A549 (cell line): ENCODE data around the gene CCDC80. TPM values are rescaled to one million over a fixed set of nuclear protein-coding genes. Genes with fewer than 3 reads are reported as not detected.

ENCODE experiments used
- ATAC-seq, 2 experiments: fragments of 200-7000 bp in 1 of 2; fragments of >200 bp in 1 of 2; cut with Nextera tagmentation in 1 of 2; cut with Tn5 transposase in 1 of 2; 3 replicates each; pipeline versions ENCODE4 v1.8.0 to v1.9.1; 2018 to 2020; ENCODE audit warnings: mild to moderate bottlenecking in 1 of 2, moderate library complexity in 1 of 2
- CTCF ChIA-PET: fragments of 300-600 bp; sonication (Branson Sonifier 250); formaldehyde crosslinking; extraction: SDS; loops from one replicate; lab custom pipeline; 2021; ENCODE audit warnings: antibody characterized with exemption, inconsistent platforms; lab: Yijun Ruan, JAX
- POLR2A ChIA-PET: fragments of 350-600 bp; formaldehyde crosslinking; extraction: SDS; loops from one replicate; lab custom pipeline; 2021; ENCODE audit warnings: antibody characterized with exemption, inconsistent platforms; lab: Yijun Ruan, JAX
- DNase-seq, 2 experiments: peaks; one replicate each; pipeline versions ENCODE4 v3.0.0 to v3.0.0-alpha.2; 2011 to 2016; ENCODE audit warnings: low read depth in 1 of 2, low spot score in 1 of 2
- FAIRE-seq: peaks from 2 replicates; lab custom pipeline; 2011; peaks lifted over from hg19 to GRCh38; lab: Jason Lieb, UNC
- H3K27ac ChIP-seq, 2 experiments: fragments of >200 bp; sonication (Bioruptor Twin); formaldehyde crosslinking; 3 replicates each; pipeline ENCODE4 v1.5.1; 2016 to 2017
- H3K4me1 ChIP-seq: fragments of >200 bp; sonication (Bioruptor Twin); formaldehyde crosslinking; 3 replicates; pipeline ENCODE4 v1.6.1; 2016
- H3K4me2 ChIP-seq: fragments of >200 bp; sonication (Bioruptor Twin); formaldehyde crosslinking; 3 replicates; pipeline ENCODE4 v1.6.1; 2016
- H3K4me3 ChIP-seq: fragments of >200 bp; sonication (Bioruptor Twin); formaldehyde crosslinking; 3 replicates; pipeline ENCODE4 v1.5.1; 2016
- H3K9me3 ChIP-seq: fragments of >200 bp; sonication (Bioruptor Twin); formaldehyde crosslinking; 3 replicates; pipeline ENCODE4 v1.6.1; 2016
- CBX2 ChIP-seq: fragments of 200-600 bp; sonication (generic); IDR thresholded peaks from 2 replicates; pipeline ENCODE4 v1.6.1; 2016; ENCODE audit warnings: low read depth, mild to moderate bottlenecking, borderline replicate concordance
- CBX8 ChIP-seq: fragments of 200-600 bp; sonication (generic); IDR thresholded peaks from 2 replicates; pipeline ENCODE4 v1.6.1; 2016
- EHF ChIP-seq: fragments of 250-450 bp; sonication (Bioruptor Pico); IDR thresholded peaks from 2 replicates; pipeline ENCODE4 v1.5.0; 2020; ENCODE audit warnings: mild to moderate bottlenecking
- FOSB ChIP-seq: fragments of 250-450 bp; sonication (Bioruptor Pico); IDR thresholded peaks from 2 replicates; pipeline ENCODE4 v1.5.0; 2020; ENCODE audit warnings: mild to moderate bottlenecking, moderate library complexity
- FOSL2 ChIP-seq, 2 experiments: fragments of 450-650 bp in 1 of 2; fragments of >200 bp in 1 of 2; sonication (Bioruptor Twin) in 1 of 2; formaldehyde crosslinking; IDR thresholded peaks; 2 replicates each; pipeline versions ENCODE4 v1.5.0 to v1.6.1; 2016 to 2020; ENCODE audit warnings: mild to moderate bottlenecking in 1 of 2, moderate library complexity in 1 of 2
- FOXS1 ChIP-seq: fragments of 250-450 bp; sonication (Bioruptor Pico); IDR thresholded peaks from 2 replicates; pipeline ENCODE4 v1.5.0; 2020; ENCODE audit warnings: mild to moderate bottlenecking, moderate library complexity
- HDAC2 ChIP-seq: fragments of 200-600 bp; sonication (generic); IDR thresholded peaks from 2 replicates; pipeline ENCODE4 v1.6.1; 2016
- HEYL ChIP-seq: fragments of 250-450 bp; sonication (Bioruptor Pico); IDR thresholded peaks from 2 replicates; pipeline ENCODE4 v1.8.0; 2021; ENCODE audit warnings: mild to moderate bottlenecking, moderate library complexity
- HOXB13 ChIP-seq: fragments of 250-450 bp; sonication (Bioruptor Pico); IDR thresholded peaks from 2 replicates; pipeline ENCODE4 v1.5.0; 2020; ENCODE audit warnings: low read depth, mild to moderate bottlenecking, moderate library complexity
- JUN ChIP-seq, 2 experiments: fragments of >200 bp; sonication (Bioruptor Twin); formaldehyde crosslinking; IDR thresholded peaks; 2 replicates in 1 of 2; 3 replicates in 1 of 2; pipeline ENCODE4 v1.6.1; 2016 to 2017
- MYC ChIP-seq: IDR thresholded peaks from 2 replicates; pipeline ENCODE4 v1.6.1; 2012; ENCODE audit warnings: mild to moderate bottlenecking, inconsistent platforms, low read length, improper control_type of control experiment, borderline replicate concordance
- NPAS2 ChIP-seq: fragments of 250-450 bp; sonication (Bioruptor Pico); IDR thresholded peaks from 2 replicates; pipeline ENCODE4 v1.8.0; 2022; ENCODE audit warnings: mild to moderate bottlenecking, moderate library complexity, borderline replicate concordance
- RCOR1 ChIP-seq: fragments of 150-350 bp; IDR thresholded peaks from 2 replicates; pipeline ENCODE4 v1.6.1; 2014; ENCODE audit warnings: antibody characterized with exemption, low read length, low read depth
- RFX5 ChIP-seq: fragments of 450-650 bp; IDR thresholded peaks from 2 replicates; pipeline ENCODE4 v1.7.1; 2014; ENCODE audit warnings: antibody characterized with exemption, mild to moderate bottlenecking, moderate library complexity
- TP53 ChIP-seq: fragments of 250-450 bp; sonication (Bioruptor Pico); IDR thresholded peaks from 2 replicates; pipeline ENCODE4 v1.5.0; 2021; ENCODE audit warnings: mild to moderate bottlenecking, moderate library complexity
- ZNF302 ChIP-seq: fragments of 250-450 bp; sonication (Bioruptor Pico); IDR thresholded peaks from 2 replicates; pipeline ENCODE4 v1.9.0; 2021; ENCODE audit warnings: inconsistent platforms, mild to moderate bottlenecking, moderate library complexity
- ZSCAN20 ChIP-seq: fragments of 250-450 bp; sonication (Bioruptor Pico); IDR thresholded peaks from 2 replicates; pipeline ENCODE4 v1.8.0; 2022; ENCODE audit warnings: mild to moderate bottlenecking, moderate library complexity
- WGBS: methylation state at CpG from one replicate; pipeline ENCODE4 v1.1.6; 2017; ENCODE audit errors: missing lambda C conversion rate; 5-methylcytosine and 5-hydroxymethylcytosine counted together
- polyA plus RNA-seq, 4 experiments: library from polyadenylated mRNA; depleted of rRNA in 3 of 4; stranded (reverse); fragments of >200 nt; fragmentation: RNase III in 1 of 4; extraction: RNeasy Plus Mini Kit Qiagen cat#74134 plus additional on column Dnase treatment in 1 of 4; gene quantifications; 2 replicates in 3 of 4; 3 replicates in 1 of 4; pipeline ENCODE4 v1.2.3, GENCODE V29; 2011 to 2017
- TF ChIP-seq, protein P1 (sequence below): IDR thresholded peaks from 2 replicates; pipeline ENCODE4 v1.6.1; 2012
- TF ChIP-seq, protein P2 (sequence below): fragments of 200-600 bp; sonication (generic); IDR thresholded peaks from 2 replicates; pipeline ENCODE4 v1.6.1; 2016; ENCODE audit warnings: antibody characterized with exemption, mild to moderate bottlenecking, moderate library complexity
- TF ChIP-seq, protein P3 (sequence below): fragments of 250-450 bp; sonication (Bioruptor Pico); IDR thresholded peaks from 2 replicates; pipeline ENCODE4 v1.5.0; 2021; ENCODE audit warnings: mild to moderate bottlenecking, moderate library complexity, borderline replicate concordance

CCDC80 gene
- polyA plus RNA-seq, 2 of the 4 experiments (the other 2 are of a cell fraction), result 54.1 to 148 TPM

DNA sequence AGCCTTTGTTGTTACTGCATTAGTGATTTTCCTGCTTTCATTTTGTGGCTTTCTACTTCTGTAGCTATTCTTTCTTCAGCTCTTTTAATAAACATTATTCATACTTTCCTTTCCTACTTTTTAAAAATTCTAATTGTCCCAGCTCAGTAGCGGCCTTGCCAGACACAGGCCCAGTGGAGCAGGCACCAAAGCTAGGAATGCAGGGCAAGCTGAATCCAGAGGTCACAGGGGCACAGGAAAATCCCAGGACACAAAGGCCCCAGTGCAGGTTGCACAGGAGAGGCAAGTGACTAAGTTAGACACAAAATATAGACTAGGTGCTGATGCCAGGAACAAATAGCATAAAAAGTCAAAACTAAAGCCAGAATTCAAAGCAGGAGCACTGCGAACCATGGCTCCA is 49.0 kb upstream of the CCDC80 start:
- Histone ChIP-seq H3K4me3 (no peak overlapping the region), H3K9me3 (peaks cover 22% of the 10 kb centered on the region), H3K27ac (peak overlapping the region; percentile 87 to 88), H3K4me1 (peaks cover 53% of the 10 kb centered on the region), H3K4me2 (peak overlapping the region; percentile 61)
- ChIA-PET POLR2A (interaction anchor here (1.0 kb wide), 1 partner anchor 36 kb away, joined by 5 read pairs; no protein-coding TSS in a partner anchor), CTCF (interaction anchor here (0.8 to 2.4 kb wide), 6 partner anchors 13 to 289 kb away, joined by 3 to 10 read pairs (median 8); no protein-coding TSS in a partner anchor)
- DNase-seq (no peak), ATAC-seq (no peak), FAIRE-seq (no peak)
- 98% methylated on average over 2 of the region's 2 CpGs for WGBS
- TF ChIP-seq, protein P1, sequence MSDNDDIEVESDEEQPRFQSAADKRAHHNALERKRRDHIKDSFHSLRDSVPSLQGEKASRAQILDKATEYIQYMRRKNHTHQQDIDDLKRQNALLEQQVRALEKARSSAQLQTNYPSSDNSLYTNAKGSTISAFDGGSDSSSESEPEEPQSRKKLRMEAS, result no peak
- TF ChIP-seq RCOR1 (no peak), MYC (no peak), HEYL (no peak)
- TF ChIP-seq, protein P2, sequence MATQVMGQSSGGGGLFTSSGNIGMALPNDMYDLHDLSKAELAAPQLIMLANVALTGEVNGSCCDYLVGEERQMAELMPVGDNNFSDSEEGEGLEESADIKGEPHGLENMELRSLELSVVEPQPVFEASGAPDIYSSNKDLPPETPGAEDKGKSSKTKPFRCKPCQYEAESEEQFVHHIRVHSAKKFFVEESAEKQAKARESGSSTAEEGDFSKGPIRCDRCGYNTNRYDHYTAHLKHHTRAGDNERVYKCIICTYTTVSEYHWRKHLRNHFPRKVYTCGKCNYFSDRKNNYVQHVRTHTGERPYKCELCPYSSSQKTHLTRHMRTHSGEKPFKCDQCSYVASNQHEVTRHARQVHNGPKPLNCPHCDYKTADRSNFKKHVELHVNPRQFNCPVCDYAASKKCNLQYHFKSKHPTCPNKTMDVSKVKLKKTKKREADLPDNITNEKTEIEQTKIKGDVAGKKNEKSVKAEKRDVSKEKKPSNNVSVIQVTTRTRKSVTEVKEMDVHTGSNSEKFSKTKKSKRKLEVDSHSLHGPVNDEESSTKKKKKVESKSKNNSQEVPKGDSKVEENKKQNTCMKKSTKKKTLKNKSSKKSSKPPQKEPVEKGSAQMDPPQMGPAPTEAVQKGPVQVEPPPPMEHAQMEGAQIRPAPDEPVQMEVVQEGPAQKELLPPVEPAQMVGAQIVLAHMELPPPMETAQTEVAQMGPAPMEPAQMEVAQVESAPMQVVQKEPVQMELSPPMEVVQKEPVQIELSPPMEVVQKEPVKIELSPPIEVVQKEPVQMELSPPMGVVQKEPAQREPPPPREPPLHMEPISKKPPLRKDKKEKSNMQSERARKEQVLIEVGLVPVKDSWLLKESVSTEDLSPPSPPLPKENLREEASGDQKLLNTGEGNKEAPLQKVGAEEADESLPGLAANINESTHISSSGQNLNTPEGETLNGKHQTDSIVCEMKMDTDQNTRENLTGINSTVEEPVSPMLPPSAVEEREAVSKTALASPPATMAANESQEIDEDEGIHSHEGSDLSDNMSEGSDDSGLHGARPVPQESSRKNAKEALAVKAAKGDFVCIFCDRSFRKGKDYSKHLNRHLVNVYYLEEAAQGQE, result no peak

DNA sequence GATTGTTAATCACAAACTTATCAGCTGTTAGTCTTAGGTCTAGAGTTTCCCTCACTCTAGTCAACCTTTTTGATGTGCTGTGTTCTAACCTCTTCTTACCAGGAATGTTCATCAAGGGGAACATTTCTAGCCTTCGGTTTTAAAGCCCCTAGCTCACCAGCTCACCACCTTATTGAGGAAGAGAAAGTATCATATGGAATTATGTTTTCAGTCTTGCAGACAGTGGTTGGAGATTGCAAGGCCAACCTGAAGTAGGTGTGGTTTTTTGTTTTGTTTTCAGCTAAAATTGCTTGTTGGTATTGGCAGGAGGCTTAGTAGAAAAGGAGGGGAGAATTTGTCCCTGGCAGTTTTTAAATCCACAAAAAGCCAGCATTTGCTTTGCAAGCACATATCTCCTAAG is 48.4 kb upstream of the CCDC80 start:
- Histone ChIP-seq H3K9me3 (peaks cover 16% of the 10 kb centered on the region; the same call in 2 of the 3 replicates), H3K4me2 (peak overlapping the region; percentile 61), H3K27ac (peak overlapping the region; percentile 87 to 88), H3K4me3 (no peak overlapping the region), H3K4me1 (peaks cover 57% of the 10 kb centered on the region)
- ATAC-seq (peak in 1 of 2 experiments; percentile 42; a peak in 1 of 6 replicates), FAIRE-seq (no peak), DNase-seq (no peak)
- ChIA-PET CTCF (interaction anchor here (0.8 to 2.4 kb wide), 9 partner anchors 12 to 290 kb away, joined by 3 to 10 read pairs (median 5); no protein-coding TSS in a partner anchor), POLR2A (interaction anchor here (1.0 to 1.2 kb wide), 4 partner anchors 12 to 85 kb away, joined by 4 to 7 read pairs (median 4); no protein-coding TSS in a partner anchor)
- TF ChIP-seq TP53 (CRISPR knock-in tag), result no peak
- no peak for TF ChIP-seq CBX8
- no peak for TF ChIP-seq NPAS2
- TF ChIP-seq HOXB13 (CRISPR knock-in tag), result no peak
- TF ChIP-seq, protein P3, sequence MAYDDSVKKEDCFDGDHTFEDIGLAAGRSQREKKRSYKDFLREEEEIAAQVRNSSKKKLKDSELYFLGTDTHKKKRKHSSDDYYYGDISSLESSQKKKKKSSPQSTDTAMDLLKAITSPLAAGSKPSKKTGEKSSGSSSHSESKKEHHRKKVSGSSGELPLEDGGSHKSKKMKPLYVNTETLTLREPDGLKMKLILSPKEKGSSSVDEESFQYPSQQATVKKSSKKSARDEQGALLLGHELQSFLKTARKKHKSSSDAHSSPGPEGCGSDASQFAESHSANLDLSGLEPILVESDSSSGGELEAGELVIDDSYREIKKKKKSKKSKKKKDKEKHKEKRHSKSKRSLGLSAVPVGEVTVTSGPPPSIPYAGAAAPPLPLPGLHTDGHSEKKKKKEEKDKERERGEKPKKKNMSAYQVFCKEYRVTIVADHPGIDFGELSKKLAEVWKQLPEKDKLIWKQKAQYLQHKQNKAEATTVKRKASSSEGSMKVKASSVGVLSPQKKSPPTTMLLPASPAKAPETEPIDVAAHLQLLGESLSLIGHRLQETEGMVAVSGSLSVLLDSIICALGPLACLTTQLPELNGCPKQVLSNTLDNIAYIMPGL (CRISPR knock-in tag), result no peak
- no peak for TF ChIP-seq RFX5
- no peak for TF ChIP-seq HDAC2
- no peak for TF ChIP-seq FOSB (CRISPR knock-in tag)
- no peak for TF ChIP-seq FOSL2 (IDR thresholded peaks at IDR 0.05)
- no peak for TF ChIP-seq FOSL2 (CRISPR knock-in tag; IDR thresholded peaks at IDR 0.05)
- TF ChIP-seq, protein P1, result no peak
- no peak for TF ChIP-seq EHF (CRISPR knock-in tag)
- no peak; a peak in 1 of 5 replicates for TF ChIP-seq JUN (IDR thresholded peaks at IDR 0.05)
- TF ChIP-seq CBX2, result no peak
- TF ChIP-seq ZSCAN20 (CRISPR knock-in tag), result no peak
- TF ChIP-seq FOXS1 (CRISPR knock-in tag), result no peak
- TF ChIP-seq ZNF302 (CRISPR knock-in tag), result no peak
- WGBS, result 58% methylated on average over 1 of the region's 1 CpG
